G401 (cell line): ENCODE results near the gene TMEM213. TPM values are rescaled to one million over a fixed set of nuclear protein-coding genes. Genes with fewer than 3 reads are reported as not detected.

ENCODE experiments used
- DNase-seq: peaks from one replicate; pipeline ENCODE4 v3.0.0-alpha.2; 2015; ENCODE audit warnings: low spot score
- in situ Hi-C: cut with HindIII; loops from 2 replicates; pipeline ENCODE4 v1.10.0; 2016; ENCODE audit warnings: low sequenced_read_pairs, mixed read lengths
- total RNA-seq: library from RNA; depleted of rRNA; stranded (reverse); fragments of >200 nt; shearing (Covaris generic); gene quantifications from 2 replicates; pipeline ENCODE4 v1.2.3, GENCODE V29; 2014; rRNA removed

The TMEM213 gene
- not detected in 2 replicates for total RNA-seq

- in situ Hi-C loops, result no loop called here
- no peak for DNase-seq
Observed at GRCh38 chr7:138797715-138798320, at the start of gene TMEM213, which contains the start of gene ATP6V0A4. Gene TMEM213, plus strand, starts transcription at chr7:138797994. Its CDS starts 111 bp downstream, at chr7:138798105. Gene ATP6V0A4, minus strand, starts transcription at chr7:138798196. Its CDS starts 26,949 bp downstream, at chr7:138771247.

- in situ Hi-C loops, result no loop called here
- DNase-seq, result no peak
Observed at GRCh38 chr7:138748666-138749065, 49.1 kb upstream of the TMEM213 start.

GRCh38 chr7:138749960-138750359 lies 47.8 kb upstream of the TMEM213 start:
- no peak for DNase-seq
- in situ Hi-C loops, result no loop called here

- in situ Hi-C loops, result no loop called here
Observed at GRCh38 chr7:138750473-138750872, 47.3 kb upstream of the TMEM213 start.

GRCh38 chr7:138750901-138751464 lies 46.8 kb upstream of the TMEM213 start:
- DNase-seq, result no peak
- in situ Hi-C loops, result no loop called here

More at GRCh38 chr7:138750473-138750872, 47.3 kb upstream of the TMEM213 start:
- no peak for DNase-seq

- DNase-seq, result no peak
- in situ Hi-C loops, result no loop called here
Observed at GRCh38 chr7:138752518-138753149, 45.2 kb upstream of the TMEM213 start.

GRCh38 chr7:138753150-138753518 lies 44.7 kb upstream of the TMEM213 start:
- in situ Hi-C loops, result no loop called here
- no peak for DNase-seq

- in situ Hi-C loops, result no loop called here
- DNase-seq, result no peak
Observed at GRCh38 chr7:138753610-138754009, 44.2 kb upstream of the TMEM213 start.

- in situ Hi-C loops, result no loop called here
- no peak for DNase-seq
Observed at GRCh38 chr7:138755331-138755747, 42.5 kb upstream of the TMEM213 start.

GRCh38 chr7:138755842-138756590 lies 41.8 kb upstream of the TMEM213 start:
- in situ Hi-C loops, result no loop called here
- no peak for DNase-seq

- no peak for DNase-seq
- in situ Hi-C loops, result no loop called here
Observed at GRCh38 chr7:138756591-138757242, 41.1 kb upstream of the TMEM213 start.

GRCh38 chr7:138768241-138768640 lies 29.6 kb upstream of the TMEM213 start:
- in situ Hi-C loops, result no loop called here
- DNase-seq, result no peak

- DNase-seq, result no peak
- in situ Hi-C loops, result no loop called here
Observed at GRCh38 chr7:138770904-138771303, 26.9 kb upstream of the TMEM213 start.

GRCh38 chr7:138773176-138773575 lies 24.6 kb upstream of the TMEM213 start:
- no peak for DNase-seq
- in situ Hi-C loops, result no loop called here

- in situ Hi-C loops, result no loop called here
- DNase-seq, result no peak
Observed at GRCh38 chr7:138773817-138774216, 24.0 kb upstream of the TMEM213 start.

GRCh38 chr7:138776166-138776833 lies 21.5 kb upstream of the TMEM213 start:
- DNase-seq, result no peak
- in situ Hi-C loops, result no loop called here

GRCh38 chr7:138781004-138781403 lies 16.8 kb upstream of the TMEM213 start:
- DNase-seq, result no peak
- in situ Hi-C loops, result no loop called here

- in situ Hi-C loops, result no loop called here
- DNase-seq, result no peak
Observed at GRCh38 chr7:138784692-138785091, 13.1 kb upstream of the TMEM213 start.
